Pancreas (tissue), 10 donors: Measurements from ENCODE around the gene ATAT1. TPM values are rescaled to one million over a fixed set of nuclear protein-coding genes. Genes with fewer than 3 reads are reported as not detected.

Source experiments
- ATAC-seq, 4 donors: fragments of 200-7000 bp; cut with Tn5 transposase; one replicate each; pipeline versions ENCODE4 v1.8.0 to v1.9.1; 2020; ENCODE audit warnings: mild to moderate bottlenecking in 4 of 4, moderate library complexity in 4 of 4
- DNase-seq, 6 donors: peaks; one replicate each; pipeline ENCODE4 v3.0.0-alpha.2; 2020
- FAIRE-seq: peaks from 2 replicates; lab custom pipeline; 2012; peaks lifted over from hg19 to GRCh38; lab: Jason Lieb, UNC
- H3K27ac ChIP-seq, 4 donors: fragments of 200-600 bp; sonication (generic); 1 replicate in 3 of 4; 2 replicates in 1 of 4; pipeline versions ENCODE4 v1.5.0 to v1.8.0; 2020
- H3K27me3 ChIP-seq, 4 donors: fragments of 200-600 bp; one replicate each; pipeline ENCODE4 v1.8.0; 2021
- H3K36me3 ChIP-seq, 3 donors: fragments of 200-600 bp; sonication (generic) in 1 of 3; one replicate each; pipeline versions ENCODE4 v1.5.0 to v1.8.0; 2020 to 2021
- H3K4me1 ChIP-seq, 3 donors: fragments of 200-600 bp; one replicate each; pipeline ENCODE4 v1.8.0; 2021
- H3K4me3 ChIP-seq, 4 donors: fragments of 200-600 bp; sonication (generic) in 2 of 4; one replicate each; pipeline versions ENCODE4 v1.5.0 to v1.8.0; 2020 to 2021
- H3K9me3 ChIP-seq, 4 donors: fragments of 200-600 bp; one replicate each; pipeline ENCODE4 v1.8.0; 2021
- WGBS, 2 donors: extraction: QIAGEN DNeasy Blood & Tissue Kit; methylation state at CpG; one replicate each; pipeline ENCODE4 v1.1.7; 2013; 5-methylcytosine and 5-hydroxymethylcytosine counted together
- intact Hi-C, 3 donors: fragments of 100-400 bp; cut with DNase I; formaldehyde crosslinking; loops; one replicate each; pipeline versions ENCODE4 v1.11.1 to v1.14.2; 2022
- polyA plus RNA-seq, 2 donors: library from polyadenylated mRNA; stranded (reverse); fragments of 200-250 nt; gene quantifications; one replicate each; pipeline ENCODE4 v1.2.3, GENCODE V29; 2013
- total RNA-seq, 6 donors: library from RNA; stranded (reverse); fragmentation: NEBNext Ultra II Directional in 4 of 6; extraction: Animal tissue kit (Norgen Biotek cat#: 25700) in 4 of 6; gene quantifications; one replicate each; pipeline versions ENCODE4 v1.2.1 to v1.2.4, GENCODE V29; 2021 to 2023
- TF ChIP-seq, protein P1 (sequence below), 4 donors: fragments of 200-600 bp; sonication (generic) in 3 of 4; IDR thresholded peaks; one replicate each; pipeline versions ENCODE4 v1.5.0 to v1.8.0; 2021; ENCODE audit warnings: antibody characterized with exemption in 4 of 4
- donor health status: healthy with polysubstance abuse.
- donor health status: DM: no; HTN: no; CAD: no; lungs with moderate emphysema.
- donor health status: DM: no; HTN: no; CAD: no.
- donor health status: control.
- donor health status: control.
- donor health status: Bipolar disorder and iron deficiency.
- donor health status: DM: yes; HTN: yes; CAD: no.
- donor health status: DM: no; HTN: no; CAD: no.
- donor health status: DM: no; HTN: no; CAD: no.
- donor health status: DM: yes; HTN: yes; CAD: no.

The ATAT1 gene
- total and polyA plus RNA-seq, 8 donors = 2.1 to 9.1 (median 3.6) TPM

DNA sequence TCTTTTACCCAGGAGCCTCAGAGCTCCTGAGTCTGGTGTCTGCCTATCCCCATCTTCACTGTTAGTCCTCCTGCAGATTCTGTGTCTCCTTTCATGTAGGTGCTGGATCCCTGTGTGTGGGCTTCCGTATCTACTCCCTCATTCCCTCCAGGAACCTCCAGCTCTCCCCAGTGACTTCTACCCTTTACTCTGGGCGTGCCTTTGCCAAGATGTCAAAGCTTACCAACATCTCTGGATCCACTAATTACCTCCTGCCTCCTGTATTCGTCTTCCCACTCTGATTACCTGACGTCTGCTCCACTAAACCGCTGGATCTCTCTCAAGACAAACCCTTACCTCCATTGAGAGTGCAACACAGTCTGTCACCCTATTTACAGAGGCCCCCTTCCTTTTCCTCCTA lies 18.1 kb downstream of the ATAT1 start:
- intact Hi-C loops = no loop called here
- TF ChIP-seq, protein P1, sequence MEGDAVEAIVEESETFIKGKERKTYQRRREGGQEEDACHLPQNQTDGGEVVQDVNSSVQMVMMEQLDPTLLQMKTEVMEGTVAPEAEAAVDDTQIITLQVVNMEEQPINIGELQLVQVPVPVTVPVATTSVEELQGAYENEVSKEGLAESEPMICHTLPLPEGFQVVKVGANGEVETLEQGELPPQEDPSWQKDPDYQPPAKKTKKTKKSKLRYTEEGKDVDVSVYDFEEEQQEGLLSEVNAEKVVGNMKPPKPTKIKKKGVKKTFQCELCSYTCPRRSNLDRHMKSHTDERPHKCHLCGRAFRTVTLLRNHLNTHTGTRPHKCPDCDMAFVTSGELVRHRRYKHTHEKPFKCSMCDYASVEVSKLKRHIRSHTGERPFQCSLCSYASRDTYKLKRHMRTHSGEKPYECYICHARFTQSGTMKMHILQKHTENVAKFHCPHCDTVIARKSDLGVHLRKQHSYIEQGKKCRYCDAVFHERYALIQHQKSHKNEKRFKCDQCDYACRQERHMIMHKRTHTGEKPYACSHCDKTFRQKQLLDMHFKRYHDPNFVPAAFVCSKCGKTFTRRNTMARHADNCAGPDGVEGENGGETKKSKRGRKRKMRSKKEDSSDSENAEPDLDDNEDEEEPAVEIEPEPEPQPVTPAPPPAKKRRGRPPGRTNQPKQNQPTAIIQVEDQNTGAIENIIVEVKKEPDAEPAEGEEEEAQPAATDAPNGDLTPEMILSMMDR (IDR thresholded peaks at IDR 0.05) = no peak
- H3K27me3 ChIP-seq = no peaks in the 10 kb centered on the region
- DNase-seq (no peak), ATAC-seq (no peak), FAIRE-seq (no peak)
- no peak overlapping the region for H3K27ac ChIP-seq
- H3K4me3 ChIP-seq = no peak overlapping the region
- peaks cover 0 to 9% (median 0%) of the 10 kb centered on the region in 3 donors for H3K4me1 ChIP-seq
- no peaks in the 10 kb centered on the region for H3K9me3 ChIP-seq
- 73 to 75% methylated on average over 5 of the region's 5 CpGs for WGBS, 2 donors
- H3K36me3 ChIP-seq = no peaks in the 10 kb centered on the region

DNA sequence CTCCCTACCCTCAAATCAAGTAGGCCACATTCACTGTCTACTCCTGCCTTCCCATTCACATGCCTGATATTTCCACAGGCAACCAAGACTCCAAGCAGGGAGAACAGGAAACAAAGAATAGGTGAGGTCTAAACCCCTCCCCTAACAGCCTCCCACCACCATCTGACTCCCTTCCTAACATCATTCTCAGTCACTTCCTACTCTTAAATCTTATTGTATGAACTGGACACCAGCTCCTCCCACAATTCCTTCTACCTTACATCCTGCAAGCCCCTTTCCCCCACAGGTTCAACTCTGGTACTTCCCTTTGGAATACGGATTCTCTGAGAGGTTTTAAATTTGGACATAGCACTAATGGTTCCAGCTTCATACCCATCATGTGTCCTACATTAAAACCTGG lies 19.3 kb downstream of the ATAT1 start:
- Histone ChIP-seq H3K36me3 (peaks cover 0 to 2% (median 0%) of the 10 kb centered on the region in 3 donors), H3K27ac (peak overlapping the region in 1 of 4 donors; percentile 83), H3K9me3 (no peaks in the 10 kb centered on the region), H3K4me1 (peaks cover 0 to 9% (median 0%) of the 10 kb centered on the region in 3 donors), H3K4me3 (peak overlapping the region in 1 of 4 donors; percentile 84), H3K27me3 (no peaks in the 10 kb centered on the region)
- ATAC-seq (no peak), DNase-seq (no peak), FAIRE-seq (no peak)
- 70 to 75% methylated on average over 1 of the region's 1 CpG for WGBS, 2 donors
- TF ChIP-seq, protein P1 (IDR thresholded peaks at IDR 0.05) = no peak
- intact Hi-C loops = no loop called here

DNA sequence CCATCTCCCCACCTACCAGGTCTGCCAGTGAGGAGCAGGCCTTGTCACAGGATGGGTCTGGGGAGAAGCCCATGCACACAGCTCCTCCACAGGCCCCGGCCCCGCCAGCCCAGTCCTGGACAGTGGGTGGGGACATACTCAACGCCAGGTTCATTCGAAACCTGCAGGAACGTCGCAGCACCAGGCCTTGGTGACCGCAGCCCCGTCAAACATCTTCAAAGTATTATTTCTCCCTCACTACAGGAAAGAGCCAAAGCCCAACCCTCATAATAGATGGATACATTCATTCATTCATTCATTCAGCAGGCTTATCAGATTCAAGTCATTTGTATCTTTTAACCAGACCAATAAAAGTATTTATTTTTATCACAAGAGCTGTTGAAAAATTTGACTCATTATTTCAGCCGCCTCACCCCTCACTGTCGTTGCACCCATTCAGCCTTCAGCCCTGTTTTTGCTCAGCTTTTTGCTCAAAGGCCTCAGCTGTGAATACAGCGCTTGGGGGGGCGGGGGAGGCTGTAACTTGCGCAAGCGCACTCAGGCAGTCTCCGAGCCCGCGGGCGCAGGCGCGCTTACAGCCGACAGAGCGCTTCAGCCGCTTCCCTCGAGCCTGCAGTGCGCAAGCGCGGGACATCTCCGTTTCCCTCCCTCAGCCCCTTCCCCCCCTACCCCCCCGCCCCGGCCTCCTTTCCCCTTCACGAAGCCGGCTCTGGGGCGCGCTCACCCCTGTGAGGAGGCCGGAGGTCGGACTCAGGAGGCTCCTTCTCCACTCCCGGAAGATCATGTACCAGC lies 20.0 kb downstream of the ATAT1 start, which contains the start of gene C6orf136:
C6orf136 (plus strand) TSS at position 684 of the 792 bp plus-strand sequence; CDS start at position 783, 99 bp downstream.
- peaks cover 0 to 9% (median 0%) of the 10 kb centered on the region in 3 donors for H3K4me1 ChIP-seq
- peak within 1 kb of the TSS; percentile 83 to 89 (median 85) for H3K27ac ChIP-seq
- no peaks in the 10 kb centered on the region for H3K9me3 ChIP-seq
- FAIRE-seq (no peak), ATAC-seq (peak; percentile 87 to 96 (median 90)), DNase-seq (peak; percentile 90 to 98 (median 92))
- H3K4me3 ChIP-seq = peak within 1 kb of the TSS; percentile 71 to 90 (median 85)
- no peaks in the 10 kb centered on the region for H3K27me3 ChIP-seq
- peaks cover 0 to 9% (median 0%) of the 10 kb centered on the region in 3 donors for H3K36me3 ChIP-seq
- intact Hi-C loops = no loop called here
- 4 to 5% methylated on average over 37 of the region's 37 CpGs for WGBS, 2 donors
- TF ChIP-seq, protein P1 (IDR thresholded peaks at IDR 0.05) = no peak

DNA sequence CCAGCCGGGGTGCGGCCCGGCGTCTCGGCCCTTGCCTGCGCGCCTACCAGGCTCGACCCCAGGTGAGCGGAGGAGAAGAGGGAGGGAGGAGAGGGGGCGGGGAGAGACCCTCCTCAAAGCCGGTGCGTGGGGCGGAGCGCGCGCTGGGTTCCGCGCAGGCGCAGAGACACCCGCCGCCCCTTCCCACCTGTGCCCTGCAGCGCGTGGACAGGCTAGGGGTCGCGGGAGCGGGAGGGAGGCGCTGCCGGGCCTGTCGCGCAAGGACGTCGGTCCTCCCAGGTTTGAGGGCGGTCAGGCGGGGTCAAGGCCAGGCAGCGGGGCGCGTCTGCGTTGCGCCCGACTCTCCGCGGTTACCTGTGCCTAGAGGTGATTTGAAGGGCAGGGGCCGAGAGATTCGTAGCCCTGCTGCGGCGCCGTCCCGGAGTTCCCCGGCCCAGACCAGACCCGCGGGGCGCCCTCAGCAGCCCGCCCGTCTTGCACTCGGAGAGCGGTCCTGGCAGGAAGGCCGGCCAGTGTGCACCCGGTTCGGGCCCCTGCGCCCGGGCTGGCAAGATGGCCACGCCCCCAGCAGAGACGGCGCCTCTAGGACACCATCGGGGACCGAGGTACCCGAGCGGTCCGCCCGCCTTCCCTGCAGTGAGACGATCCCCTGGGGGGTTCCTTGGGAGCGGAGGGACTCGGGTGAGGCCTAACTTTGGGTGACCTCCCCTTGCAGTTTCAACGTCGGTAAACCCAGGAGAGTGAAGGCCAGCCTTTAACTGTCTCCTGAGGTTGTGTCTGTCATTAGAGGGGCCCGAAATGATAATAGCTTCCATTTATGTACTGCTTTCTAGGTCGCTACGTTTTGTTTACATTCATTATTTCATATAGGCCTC lies 20.8 kb downstream of the ATAT1 start:
- H3K27ac ChIP-seq = peak overlapping the region; percentile 83 to 89 (median 85)
- intact Hi-C loops = no loop called here
- TF ChIP-seq, protein P1 (IDR thresholded peaks at IDR 0.05) = no peak
- peaks cover 0 to 9% (median 0%) of the 10 kb centered on the region in 3 donors for H3K4me1 ChIP-seq
- DNase-seq (peak; percentile 69 to 92 (median 82)), FAIRE-seq (no peak), ATAC-seq (peak; percentile 83 to 89 (median 84))
- H3K9me3 ChIP-seq = no peaks in the 10 kb centered on the region
- peaks cover 0 to 14% (median 4%) of the 10 kb centered on the region in 3 donors for H3K36me3 ChIP-seq
- WGBS, 2 donors = 0 to 1% methylated on average over 66 to 78 of the region's 78 CpGs
- no peaks in the 10 kb centered on the region for H3K27me3 ChIP-seq
- H3K4me3 ChIP-seq = peak overlapping the region; percentile 71 to 90 (median 85)
